Activated CD8-positive, alpha-beta memory T cell treated with anti-CD3 and anti-CD28 coated beads, Interleukin-2, amount 50 U/mL, for 1 hour (primary cell): ENCODE data around the gene KCNG2.

ENCODE experiments used
- DNase-seq: peaks from one replicate; pipeline ENCODE4 v3.0.0-alpha.2; 2020; ENCODE audit errors: extremely low read depth

Gene KCNG2

DNA sequence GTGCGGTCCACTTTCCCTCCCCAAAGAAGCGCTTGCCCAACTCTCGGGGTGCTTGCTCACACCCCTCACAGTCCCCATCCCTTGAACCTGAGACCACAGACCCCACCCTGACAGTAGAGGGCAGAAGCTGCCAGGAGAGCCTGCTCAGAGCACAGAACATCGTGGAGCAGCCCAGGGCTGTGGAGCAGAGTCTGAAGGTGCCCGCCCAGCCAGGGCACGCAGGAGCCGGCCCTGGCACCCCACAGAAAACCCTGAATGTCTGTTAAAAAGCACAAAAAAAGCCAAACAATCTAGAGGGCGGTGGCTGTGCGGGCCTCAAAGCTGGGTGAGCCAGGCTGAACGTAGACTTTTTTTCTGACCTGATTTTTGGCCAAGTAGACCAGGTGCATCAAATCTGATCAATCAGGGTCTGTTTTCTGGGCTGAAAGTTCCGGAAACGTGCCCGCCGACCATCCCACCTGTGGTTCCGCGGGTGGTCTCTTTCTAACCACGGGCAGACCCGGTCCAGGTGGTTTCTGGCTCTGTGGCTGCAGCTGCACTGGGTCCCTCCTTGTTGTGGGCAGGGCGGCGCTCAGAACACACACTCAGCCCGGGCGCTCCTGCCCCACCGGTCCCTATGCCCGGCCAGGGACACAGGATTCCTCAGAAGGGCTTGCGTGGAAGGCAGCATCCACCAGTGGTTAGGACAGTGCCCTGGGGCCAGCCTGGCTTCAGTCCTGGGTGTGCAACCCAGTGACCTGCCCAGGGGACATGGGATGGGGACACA, 87.4 kb downstream of the KCNG2 start:
- DNase-seq: no peak

DNA sequence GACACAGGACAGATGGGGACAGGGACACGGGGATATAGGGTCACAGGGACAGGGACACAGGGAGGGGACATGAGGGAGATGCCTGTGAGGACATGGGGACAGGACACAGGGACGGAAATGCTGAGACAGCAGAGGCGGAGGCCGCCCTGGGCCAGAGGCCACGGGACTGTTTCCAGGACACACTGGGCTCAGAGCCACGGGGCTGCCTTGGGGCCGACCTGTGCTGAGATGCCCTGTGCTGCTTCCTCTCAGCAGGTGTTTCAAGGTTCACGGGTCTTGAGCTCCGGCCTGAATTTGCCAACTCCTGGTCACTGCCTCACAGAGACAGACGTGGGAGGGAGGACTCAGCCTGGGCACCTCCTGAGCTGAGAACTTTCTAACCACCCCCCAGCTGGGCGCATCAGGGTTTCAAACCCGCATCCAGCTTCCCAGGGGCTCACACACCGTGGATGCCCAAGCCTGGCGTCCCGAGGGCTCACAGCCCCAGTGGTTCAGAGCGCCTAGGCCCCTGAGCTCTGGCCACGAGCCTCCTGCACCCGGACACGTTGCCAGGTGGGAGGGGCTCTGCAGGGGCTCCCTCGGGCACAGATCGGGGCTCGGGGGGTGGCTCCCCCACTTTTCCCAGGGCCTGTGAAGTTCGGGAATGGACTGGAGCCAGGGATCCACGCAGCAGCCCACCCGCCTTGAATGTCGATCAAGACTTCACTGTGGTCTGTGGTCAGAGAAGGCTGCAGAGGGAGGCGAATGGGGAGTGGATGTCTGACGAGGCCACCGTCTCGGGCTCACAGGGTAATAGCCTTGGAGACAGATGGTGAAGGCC, 89.7 kb downstream of the KCNG2 start:
- no peak for DNase-seq

DNA sequence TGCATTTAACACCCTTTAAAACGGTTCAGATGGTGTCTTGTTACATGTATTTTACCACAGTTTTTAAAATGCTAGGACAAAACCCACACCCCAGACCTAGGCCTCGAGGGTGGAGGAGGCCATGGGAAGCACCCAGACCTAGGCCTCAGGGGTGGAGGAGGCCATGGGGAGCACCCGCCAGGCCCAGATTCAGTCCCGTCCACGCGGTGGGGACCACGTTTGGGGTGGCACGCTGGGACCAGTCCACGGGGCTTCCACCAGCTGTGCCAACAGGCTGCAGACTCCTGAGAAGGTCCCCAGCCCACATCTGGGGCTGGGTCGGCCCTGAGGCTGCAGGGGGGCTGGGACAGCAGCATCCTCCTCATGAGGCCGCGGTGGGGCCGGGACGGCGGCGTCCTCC, 90.3 kb downstream of the KCNG2 start:
- DNase-seq: no peak

DNA sequence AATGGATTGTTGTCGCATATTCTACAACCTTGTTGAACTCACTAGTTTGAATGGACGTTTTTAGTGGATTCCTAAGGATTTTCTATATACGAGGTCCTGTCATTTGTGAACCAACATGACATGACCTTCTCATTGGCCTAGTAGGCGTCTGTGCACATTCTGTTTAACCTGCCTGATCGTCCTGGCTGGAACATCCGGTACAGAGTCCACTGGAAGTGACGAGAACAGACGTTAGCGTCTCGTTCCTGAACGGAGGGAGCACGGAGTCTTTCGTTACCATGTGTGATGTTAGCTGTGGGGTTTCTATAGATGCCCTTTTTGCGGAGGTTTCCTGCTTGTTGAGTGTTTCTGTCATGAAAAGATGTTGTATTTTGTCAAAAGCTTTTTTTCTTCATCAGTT, 91.8 kb downstream of the KCNG2 start:
- DNase-seq: no peak

DNA sequence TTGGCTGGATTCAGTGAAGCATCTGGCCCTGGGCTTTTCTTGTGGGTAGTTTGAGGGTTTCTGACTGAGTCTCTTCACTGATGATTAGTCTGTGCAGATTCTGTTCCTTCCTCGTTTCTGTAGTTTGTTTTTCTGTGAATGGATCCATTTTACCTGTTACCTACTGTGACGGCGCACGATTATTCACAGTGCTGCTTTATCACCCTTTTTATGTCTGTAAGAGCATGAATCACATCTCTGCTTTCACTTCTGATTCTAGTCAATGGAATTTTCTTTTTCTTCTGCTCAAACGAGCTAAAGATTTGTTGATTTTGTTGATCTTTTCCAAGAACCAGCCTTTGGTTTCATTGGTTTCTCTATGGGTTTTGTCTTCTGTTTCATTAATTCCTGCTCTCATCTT, 92.9 kb downstream of the KCNG2 start:
- no peak for DNase-seq

DNA sequence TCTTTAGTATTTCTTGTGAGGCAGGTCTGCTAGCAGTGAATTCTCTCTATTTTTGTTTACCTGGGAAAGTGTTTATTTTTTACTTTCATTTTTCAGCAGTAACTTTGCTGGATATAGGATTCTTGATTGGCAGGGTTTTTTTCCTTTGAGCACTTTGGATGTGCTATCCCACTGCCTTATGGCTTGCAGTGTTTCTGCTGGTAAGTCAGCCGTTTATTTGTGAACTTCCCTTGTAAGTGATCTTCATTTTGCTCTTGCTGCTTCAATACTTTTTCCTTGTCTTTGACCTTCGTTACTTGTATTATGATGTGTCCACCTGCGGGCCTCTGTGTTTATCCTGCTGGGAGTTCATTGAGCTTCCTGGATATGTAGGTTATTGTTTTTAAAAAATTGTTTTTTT, 99.0 kb downstream of the KCNG2 start:
- DNase-seq: no peak

DNA sequence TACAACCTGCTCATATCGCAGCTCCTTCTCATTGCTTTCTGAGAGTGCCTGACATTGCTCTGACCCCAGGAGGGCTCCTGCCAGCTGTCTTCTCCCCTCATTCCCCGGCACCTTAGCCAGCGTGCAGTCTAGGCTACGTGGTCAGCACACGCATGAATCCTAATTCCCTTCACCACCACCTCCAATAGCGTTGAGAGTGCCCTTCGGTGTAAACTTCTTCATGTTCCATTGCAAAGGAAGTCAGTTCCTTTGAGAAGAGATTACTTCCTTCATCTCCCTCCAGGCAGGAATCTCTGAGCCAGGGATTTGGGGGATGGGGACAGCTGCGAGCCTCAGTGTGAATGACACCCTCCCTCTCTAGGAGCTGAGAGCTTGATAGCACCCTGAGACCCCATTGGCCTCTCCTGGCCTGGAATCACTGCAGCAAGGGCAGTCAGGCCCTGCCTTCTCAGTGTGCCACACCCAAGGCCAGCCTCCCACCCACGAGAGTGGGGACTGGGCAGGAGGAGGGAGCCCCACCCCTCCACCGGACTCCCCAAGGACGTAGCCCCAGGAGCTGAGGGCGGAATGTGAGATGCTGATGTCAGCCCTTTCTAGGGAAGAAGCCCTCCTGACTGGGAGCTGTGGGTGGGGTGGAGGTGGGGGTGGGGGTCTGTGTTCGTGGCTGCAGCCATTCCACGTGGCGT, 100.3 kb downstream of the KCNG2 start:
- DNase-seq: no peak

DNA sequence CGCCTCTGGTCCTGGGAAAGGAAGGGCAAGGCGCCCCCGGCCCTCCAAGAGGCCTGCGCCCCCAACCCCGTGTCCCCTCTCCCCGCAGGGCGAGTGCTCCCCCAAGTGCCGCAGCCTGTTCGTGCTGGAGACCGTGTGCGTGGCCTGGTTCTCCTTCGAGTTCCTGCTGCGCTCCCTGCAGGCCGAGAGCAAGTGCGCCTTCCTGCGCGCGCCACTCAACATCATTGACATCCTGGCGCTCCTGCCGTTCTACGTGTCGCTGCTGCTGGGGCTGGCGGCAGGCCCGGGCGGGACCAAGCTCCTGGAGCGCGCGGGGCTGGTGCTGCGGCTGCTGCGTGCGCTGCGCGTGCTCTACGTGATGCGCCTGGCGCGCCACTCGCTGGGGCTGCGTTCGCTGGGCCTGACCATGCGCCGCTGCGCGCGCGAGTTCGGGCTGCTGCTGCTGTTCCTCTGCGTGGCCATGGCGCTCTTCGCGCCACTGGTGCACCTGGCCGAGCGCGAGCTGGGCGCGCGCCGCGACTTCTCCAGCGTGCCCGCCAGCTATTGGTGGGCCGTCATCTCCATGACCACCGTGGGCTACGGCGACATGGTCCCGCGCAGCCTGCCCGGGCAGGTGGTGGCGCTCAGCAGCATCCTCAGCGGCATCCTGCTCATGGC, 101.3 kb downstream of the KCNG2 start:
- no peak for DNase-seq

DNA sequence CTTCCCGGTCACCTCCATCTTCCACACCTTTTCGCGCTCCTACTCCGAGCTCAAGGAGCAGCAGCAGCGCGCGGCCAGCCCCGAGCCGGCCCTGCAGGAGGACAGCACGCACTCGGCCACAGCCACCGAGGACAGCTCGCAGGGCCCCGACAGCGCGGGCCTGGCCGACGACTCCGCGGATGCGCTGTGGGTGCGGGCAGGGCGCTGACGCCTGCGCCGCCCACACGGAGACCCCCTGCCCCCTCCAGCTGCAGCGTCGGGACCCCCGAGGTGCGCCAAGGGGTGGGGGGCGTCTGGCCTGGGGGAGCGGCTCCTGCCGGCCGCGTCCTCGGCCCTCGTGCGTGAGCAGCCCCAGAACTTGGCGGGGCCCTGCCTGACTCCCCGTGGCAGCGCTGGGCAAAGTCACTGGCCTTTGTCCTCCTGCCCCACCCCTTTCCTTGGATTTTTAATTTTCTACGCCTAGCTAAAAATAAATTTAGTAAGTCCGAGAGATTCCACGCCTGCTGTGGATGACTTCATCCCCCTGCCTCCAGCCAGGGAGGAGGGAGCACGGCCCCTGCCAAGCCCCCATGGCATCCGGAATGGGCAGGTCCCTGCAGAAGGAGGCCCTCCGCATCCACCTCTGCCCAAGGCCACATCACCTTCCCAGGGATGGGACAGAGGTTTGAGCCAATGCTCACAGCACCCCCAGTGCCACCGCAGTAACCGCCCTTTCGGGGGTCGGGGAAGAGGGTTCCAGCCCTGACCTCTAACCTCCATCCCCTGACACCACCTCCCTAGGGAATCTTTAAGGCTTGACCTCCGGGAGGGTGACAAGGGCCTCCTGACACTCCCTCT, 102.1 kb downstream of the KCNG2 start:
- DNase-seq: no peak

DNA sequence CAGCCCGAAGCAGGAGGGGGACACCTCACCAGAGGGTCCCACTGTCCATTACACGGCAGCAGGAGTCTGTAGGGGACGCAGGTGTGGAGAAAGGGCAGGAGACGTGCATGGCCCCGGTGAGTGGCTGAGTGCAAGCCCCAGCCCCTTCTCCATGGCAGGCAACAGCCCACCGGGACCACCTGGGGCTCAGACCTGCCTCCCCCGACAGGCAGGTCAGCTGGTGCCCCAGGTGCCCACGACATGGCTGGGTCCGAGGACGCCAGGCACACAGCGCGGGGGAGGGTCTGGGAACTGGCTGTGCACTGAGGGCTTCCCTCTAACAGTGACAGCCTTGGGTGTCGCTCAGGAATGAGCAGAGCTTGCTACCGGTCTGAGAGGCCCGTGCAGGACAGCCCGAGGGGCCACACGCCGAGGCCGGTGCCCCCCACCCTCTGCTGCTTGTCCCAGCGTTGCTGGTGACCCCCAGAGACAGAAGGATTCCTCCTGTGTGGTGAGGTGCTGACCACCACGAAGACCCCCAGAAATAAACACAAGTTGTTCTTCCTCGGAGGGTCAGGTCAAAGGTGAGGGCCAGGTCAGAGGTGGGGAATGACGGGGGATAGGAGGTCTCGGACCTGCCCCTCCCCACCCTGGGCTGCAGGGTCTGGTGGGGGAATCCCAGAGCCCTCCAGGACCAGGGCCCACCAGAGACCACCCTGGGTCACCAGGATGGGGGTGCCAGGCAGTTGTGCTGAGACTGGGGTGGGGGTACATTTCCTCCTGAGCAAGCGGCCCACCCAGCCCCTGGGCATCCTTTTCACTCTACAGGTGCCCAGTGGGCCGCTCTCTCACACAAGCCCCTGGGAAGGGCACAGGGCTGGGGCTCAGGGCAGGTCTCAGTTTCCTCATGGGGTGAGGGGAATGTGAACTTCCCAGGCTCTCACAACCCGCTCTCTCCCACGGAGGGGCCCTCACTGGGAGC, 103.2 kb downstream of the KCNG2 start:
- no peak for DNase-seq

DNA sequence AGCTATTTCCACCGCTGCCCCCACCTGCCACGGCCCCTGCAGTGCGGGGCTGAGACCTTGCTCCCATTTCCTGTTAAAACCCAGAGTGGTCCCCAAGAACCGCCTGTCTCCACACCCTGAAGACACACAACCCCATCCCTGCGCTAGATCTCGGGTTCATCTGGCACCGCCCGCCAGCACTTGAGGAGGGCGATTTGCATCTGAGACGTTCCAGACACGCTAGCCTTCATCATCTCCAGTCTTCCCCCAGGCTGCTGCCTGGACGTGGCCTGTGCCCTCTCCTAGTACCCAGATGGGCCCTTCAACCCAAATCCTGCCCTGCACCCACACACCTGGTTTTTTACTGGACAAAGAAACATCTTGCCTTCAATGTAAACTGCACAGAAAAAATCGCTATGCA, 103.9 kb downstream of the KCNG2 start:
- DNase-seq: no peak

DNA sequence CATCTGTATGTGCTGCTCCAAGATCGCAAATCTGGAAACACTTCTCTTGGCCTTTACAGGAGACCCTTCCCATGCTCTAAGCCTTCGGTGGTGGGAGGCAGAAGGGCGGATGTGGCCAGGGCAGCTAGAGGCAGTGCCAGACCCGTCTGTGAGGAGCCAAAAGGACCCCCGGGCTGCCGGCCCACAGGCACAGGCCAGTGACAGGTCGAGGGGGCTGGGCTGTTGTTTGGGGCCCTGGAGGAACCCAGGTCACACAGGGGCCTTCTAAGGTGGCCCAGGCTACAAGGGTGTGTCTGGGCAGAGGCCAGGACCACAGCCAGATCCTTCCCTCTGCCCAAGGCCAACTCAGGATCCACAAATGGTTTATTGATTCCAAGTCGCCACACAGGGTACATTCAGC, 104.3 kb downstream of the KCNG2 start:
- no peak for DNase-seq

DNA sequence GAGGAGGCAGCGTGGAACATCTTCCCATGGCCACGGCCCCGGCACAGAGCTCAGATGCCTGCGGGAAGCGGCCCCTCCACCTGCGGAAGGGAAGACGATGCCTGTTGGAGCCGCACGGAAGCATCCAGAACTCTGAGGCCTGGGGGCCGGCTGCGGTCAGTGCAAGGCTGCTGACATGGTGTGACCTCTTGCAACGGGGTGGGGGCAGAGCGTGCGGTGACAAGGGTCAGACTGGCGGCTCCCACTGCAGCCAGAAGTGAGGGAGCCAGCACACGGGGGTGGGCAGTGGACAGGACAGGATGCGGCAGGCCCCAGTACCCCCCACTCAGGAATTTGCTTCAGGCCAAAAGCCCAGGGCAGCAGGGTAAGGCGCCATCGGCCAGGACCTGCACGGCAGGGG, 104.9 kb downstream of the KCNG2 start:
- no peak for DNase-seq

DNA sequence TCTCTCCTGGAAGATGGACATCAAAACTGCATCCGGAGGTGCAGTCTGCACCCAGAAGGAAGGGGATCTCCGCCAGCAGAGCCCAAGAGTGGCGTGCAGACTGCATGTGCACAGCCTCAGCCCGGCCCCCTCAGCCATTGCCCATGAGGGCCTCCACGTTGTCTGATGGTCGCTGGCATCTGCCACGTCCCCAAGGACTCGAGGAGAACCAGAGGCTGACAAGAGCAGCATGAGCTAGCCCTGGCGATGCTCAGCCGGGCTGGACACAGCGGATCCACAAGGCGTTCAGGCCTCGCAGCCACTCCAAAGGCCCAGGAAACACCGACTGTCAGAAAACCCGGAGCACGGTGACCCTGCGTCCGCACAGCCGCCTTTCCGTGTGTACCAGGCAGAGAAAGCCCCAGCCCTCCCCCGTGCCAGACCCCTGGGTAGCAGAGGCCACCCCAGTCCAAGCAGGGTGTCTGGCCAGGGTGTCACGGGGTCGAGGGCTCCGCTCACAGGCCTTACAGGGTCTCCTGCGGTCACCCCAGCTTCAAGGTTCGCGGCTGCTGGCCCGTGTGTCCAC, 105.4 kb downstream of the KCNG2 start:
- no peak for DNase-seq

DNA sequence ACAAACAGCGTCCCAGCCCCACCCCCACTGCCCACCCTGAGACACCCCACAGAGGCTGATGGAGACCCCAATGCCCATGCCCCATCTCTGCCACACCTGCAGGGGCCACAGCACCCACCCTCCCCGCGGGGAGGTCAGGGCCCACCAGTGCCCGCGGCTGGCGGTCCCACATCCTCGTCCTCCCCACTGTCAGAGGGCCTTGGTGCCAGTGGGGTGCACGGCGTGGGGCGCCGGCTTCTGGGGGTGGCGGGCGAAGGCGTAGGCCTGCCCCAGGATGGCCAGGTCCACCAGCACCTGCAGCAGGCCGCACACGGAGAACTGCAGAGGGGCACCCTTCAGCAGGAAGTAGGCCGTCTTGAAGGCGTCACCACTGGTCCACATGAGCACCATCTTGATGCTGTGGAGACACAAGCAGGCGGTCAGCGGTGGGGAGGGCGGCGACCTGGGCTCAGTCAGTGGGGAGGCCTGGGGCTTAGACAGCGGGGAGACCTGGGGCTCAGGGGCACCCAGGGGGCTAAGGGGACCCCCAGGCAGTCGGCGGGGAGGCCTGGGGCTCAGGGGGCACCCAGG, 106.1 kb downstream of the KCNG2 start:
- DNase-seq: no peak

DNA sequence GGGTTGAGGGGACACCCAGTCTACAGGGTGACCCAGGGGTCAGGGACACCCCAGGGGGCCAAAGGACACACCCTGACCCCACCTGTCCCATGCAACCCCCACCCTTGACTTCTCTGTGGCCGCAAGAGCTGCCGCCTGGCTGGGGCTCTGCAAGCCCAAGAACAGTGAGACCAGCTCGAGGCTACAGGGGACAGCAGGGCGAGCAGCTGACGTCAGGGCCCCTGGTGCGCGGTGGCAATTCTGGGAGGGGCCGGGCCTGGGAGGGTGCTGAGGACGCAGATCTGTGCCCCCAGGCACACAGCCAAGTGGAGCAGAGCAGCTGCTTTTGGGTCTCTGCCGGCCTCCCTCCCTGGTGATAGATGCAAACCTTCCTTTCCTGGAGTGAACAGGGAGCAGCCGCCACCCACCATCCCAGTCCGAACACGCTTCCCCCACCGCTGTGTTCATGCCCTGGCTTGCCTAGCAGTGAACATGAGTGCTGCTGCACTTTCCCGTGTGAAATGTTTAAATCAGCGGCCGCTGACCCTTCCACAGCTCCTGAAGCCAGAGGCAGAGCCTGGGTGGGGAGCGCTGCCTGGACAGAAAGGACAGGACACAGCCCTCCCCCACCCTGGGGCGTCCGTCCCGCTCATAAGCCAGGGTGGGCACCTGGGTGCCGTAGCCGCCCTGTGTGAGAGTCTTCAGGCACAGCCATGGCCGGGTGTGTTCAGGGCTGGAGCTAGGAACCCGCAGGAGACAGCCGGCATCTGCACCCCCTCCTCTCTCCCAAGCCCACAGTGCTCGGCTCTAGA, 106.8 kb downstream of the KCNG2 start:
- no peak for DNase-seq

DNA sequence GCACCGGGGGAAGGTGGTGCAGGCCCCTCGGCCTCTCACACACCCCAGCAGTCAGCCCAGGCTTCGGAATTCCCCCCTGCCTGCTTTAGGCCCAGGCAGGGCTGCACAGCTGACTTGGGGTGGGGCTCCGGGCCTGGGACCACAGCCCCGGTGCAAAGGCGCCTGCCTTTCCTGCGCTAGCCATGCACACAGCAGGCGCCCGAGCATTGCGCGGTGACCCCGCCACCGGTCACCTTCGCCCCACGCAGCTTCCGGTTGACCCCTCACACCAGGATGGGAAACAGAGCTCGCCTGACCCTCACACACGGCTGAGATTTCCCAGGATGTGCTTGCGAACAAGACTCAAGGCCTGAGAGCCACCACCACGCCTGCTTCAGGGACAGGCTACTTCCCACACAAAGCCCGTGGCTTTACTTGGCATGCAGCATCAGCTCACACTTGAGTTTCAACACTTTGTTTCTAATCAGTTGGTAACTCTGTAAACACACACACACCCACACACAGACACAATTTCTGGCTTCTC, 107.7 kb downstream of the KCNG2 start:
- no peak for DNase-seq

DNA sequence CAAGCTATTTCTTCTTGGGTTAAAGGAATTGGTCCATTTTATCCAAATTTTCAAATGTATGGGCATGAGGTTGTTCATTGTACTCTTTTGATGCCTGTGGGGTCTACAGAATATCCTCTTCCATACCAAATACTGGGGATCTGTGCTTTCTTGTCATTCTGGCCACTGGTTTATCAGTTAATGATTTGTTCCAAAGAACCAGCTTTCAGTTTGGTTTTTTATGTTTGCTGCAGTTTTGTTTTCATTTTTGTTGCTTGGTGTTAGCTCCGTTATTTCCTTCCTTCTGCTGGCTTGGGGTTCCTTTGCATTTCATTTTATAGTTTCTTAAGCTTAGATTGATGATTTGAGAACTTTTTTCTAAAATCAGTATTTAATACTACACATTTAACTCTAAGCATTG, 108.3 kb downstream of the KCNG2 start:
- no peak for DNase-seq
